HG03064 (cell line): ENCODE results near the gene MAN1C1.

Experiments
- ATAC-seq: cut with Tn5 transposase; IDR thresholded peaks from one replicate; pipeline ENCODE4 v1.9.1; 2021; ENCODE audit warnings: low read depth; ENCODE audit not compliant: unreplicated experiment

The MAN1C1 gene

DNA sequence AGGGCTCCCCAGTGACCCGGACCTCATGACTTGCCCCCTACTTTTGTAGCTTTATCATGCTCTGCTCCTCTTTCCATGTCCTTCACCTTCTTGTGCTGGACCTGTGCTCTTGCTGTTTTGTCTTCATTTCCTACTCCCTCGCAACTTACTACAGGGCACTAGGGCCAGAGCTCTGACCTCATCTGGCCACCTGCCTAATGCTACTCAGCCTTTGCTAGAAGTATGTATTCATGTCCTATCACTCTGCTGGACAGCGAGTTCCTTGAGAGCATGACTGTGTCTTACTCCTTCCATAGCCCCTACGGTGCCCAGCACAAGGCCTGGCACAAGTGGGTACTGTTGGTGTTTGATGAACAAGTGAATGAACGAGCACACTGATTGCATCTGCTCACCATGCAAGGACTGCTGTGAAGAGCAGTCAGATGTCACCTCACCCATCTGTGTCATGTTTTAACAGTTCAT is 205.1 kb downstream of the MAN1C1 start:
- ATAC-seq = no peak

DNA sequence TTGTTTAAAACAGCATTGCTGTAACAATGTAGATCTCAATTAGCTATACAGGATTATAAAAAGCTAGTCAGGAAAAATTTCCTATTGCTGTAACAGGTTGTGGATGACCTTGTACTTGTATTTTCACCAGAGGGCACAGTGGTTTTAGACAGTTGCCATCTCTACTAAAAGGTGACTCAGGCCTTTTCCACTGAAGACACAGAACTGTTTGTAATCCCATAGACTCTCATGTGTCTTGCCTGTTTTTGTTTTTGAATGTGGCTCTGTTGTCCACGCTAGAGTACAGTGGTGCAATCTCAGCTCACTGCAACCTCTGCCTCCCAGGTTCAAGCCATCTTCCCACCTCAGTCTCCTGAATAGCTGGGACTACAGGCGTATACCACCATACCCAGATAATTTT is 209.0 kb downstream of the MAN1C1 start:
- ATAC-seq = no peak

DNA sequence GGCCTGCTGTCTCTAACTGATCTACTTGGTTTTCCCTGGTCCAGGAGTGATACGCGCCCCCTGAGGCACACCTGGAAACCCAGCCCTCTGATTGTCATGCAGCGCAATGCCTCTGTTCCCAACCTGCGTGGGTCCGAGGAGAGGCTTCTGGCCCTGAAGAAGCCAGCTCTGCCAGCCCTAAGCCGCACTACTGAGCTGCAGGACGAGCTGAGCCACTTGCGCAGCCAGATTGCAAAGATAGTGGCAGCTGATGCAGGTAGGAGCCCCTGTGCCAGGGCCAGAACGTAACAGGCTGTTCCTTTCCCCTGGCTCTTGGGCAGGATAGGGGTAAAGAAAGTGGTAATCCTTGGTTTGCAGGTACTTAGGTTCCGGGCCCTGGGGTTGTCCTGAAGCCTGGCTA is 210.0 kb downstream of the MAN1C1 start:
- ATAC-seq = no peak

DNA sequence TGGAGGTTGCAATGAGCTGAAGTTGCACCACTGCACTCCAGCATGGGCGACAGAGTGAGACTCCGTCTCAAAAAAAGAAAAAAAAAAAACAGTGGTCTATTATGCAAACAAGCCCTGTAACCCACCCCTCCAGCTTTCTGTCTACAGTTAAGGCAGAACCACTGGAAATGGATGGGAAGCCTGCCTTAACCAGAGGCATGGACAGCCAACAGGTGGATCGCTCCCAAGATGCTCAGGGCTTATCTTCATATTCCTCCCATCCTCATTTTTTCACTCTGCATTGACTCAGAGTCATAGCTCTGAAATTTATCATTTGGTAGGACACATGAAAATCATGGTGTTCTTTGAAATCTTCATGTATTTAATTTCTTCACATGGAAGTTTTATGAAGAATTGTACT is 211.9 kb downstream of the MAN1C1 start:
- ATAC-seq = no peak

DNA sequence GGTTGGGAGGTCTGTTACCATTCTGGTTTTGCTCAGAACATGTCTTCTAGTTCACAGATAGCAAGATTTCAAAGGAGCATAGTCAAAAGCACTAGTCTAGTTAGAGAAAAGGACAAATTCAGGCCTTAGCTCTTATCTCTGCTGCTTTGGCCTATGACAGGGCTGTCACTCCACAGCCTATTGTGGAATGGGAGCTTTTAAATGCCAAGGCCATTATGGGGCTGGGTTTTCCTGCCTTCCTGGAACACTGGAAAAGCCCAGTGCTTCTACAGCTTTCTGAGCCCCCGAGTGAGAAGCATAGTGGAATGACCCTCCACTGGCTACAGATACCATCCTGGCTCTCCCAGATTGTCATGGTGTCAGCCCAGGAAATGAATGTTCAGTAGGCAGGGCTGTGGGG is 212.5 kb downstream of the MAN1C1 start:
- ATAC-seq = no peak

DNA sequence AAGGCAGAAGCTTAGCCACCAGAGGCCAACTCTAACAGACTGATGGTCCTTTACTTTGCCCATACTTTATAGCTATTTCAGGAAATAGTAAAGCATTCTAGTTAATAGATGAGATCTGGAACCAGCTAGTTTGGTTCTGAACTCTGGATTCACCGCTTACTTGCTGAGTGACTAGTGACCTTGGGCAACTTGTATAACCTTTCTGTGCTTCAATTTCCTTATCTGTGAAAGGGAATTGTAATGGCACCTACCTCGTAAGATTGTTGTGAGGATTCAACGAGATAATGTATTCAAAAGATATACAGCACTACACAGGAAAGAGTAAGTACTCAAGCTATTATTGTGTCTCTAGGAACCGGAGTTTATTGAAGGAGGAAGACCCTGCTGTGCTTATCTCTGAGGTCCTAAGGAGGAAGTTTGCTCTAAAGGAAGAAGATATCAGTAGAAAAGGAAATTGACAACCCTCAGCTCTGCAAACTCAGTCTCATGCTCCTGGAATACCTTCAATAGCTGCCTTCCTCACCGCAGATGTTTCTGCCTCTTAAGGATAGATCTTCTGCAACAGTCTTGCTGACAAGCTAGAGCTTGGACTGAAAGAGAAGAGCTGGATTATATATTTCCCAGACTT is 215.1 kb downstream of the MAN1C1 start:
- no peak for ATAC-seq

DNA sequence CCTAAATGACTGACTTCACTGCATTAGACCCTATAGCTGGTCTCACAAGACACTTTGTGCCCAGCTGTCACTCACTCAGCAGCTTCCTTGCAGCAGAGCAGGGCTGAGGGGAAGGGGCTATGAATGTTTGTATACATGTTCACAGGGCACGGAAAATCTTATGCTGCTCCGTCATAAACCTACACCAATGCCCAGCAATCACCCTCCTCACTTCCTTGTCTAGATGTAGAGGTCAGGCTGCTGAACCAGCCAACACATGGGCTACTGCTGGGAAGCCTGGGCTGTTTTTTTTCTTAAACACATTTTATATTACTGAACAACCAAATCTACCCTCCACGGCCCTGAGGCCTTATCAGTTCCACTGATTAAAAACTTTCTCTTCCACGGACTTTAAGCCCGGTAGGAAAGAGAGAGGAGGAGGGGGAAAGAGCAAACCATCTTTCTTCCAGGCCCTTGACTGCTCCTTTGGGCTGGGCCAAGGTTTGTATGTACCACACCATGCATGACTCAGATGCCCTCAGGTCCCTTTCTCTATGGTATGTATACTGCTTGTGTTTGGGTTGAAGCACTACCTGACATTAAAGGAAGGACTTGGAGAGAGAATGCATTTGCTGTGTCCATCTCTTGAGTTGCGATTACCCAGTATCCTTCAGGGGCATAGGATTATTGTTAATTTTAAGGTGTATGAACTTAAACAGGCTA is 215.9 kb downstream of the MAN1C1 start:
- no peak for ATAC-seq

DNA sequence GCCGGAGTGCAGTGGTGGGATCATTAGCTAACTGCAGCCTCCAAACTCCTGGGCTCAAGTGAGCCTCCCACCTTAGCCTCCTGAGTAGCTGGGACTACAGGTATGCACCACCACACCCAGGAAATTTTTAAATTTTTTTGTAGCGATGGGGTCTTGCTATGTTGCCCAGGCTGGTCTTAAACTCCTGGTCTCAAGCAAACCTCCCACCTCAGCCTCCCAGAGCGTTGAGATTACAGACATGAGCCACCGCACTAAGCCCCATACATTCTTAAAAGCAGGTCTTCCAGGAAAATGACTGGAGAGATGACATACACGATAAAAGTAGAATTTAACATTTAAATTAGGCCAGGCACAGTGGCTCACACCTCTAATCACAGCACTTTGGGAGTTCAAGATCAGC is 216.6 kb downstream of the MAN1C1 start:
- no peak for ATAC-seq
